Fibroblast of skin of right biceps (primary cell): ENCODE results near the gene GMCL1.
"Not testable (repeated sequence)": the region's sequence is repeated elsewhere in the genome, so short reads cannot be mapped to it uniquely, and the experiment has no call there.

ENCODE experiments used
- DNase-seq: peaks from one replicate; pipeline ENCODE4 v3.0.0-alpha.2; 2013

Gene GMCL1, protein sequence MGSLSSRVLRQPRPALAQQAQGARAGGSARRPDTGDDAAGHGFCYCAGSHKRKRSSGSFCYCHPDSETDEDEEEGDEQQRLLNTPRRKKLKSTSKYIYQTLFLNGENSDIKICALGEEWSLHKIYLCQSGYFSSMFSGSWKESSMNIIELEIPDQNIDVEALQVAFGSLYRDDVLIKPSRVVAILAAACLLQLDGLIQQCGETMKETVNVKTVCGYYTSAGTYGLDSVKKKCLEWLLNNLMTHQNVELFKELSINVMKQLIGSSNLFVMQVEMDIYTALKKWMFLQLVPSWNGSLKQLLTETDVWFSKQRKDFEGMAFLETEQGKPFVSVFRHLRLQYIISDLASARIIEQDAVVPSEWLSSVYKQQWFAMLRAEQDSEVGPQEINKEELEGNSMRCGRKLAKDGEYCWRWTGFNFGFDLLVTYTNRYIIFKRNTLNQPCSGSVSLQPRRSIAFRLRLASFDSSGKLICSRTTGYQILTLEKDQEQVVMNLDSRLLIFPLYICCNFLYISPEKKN

DNA sequence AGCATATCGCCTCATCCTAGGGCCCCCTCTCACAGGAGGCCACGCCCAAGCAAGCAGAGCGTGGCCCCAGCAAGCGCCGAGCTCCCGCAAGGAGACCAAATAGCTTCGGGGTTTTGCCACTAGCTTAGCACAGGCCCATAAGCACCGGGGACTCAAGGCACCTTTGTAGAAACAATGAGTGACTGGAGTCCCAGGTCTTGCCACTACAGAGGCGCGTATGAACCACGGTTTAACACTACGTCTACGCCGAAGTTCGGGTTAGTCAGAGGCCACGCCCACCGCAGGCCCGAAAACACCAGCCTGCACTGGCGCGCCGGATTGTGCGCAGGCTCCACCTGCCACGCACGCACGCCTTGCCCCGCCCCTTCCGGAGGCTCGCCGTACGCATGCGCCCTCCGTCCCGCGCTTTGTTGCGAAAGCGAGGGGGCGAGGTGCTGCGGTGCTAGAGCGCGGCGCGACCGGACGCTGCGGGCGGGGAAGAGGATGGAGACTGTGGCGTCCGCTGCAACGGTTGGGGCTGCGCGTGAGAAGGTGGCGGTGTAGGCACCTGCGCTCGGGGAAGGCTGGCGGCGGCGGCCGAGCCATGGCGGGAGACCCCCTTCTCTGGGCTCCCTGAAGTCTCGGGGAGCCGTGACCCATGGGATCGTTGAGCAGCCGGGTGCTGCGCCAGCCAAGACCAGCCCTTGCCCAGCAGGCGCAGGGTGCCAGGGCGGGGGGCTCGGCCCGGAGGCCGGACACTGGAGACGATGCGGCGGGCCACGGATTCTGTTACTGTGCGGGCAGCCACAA, at the start of gene GMCL1:
Gene GMCL1, plus strand, starts transcription at position 405 of the 789 bp plus-strand sequence. Its CDS starts 233 bp downstream, at position 638.
- DNase-seq = peak; percentile 96

DNA sequence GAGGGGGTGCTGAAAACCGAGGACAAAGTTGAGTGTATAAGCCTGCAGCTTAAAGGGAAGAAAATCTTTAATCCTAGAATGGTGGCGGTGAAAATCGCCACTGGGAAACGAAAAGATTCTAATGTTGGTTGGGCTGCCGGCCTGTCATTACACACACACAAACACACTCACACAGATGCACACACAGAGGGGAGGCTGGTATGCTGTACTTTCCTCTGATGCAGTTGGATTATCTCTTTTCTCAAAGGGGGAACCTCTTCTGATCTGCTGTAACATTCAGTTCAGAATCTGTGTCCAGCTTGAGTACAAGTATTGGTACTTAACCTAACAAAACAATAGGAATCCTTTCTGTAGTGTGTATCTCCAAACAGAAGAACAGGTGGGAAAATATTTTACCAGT, 48.5 kb upstream of the GMCL1 start:
- no peak for DNase-seq

GRCh38 chr2:69781321-69782248, 47.9 kb upstream of the GMCL1 start:
- no peak for DNase-seq

DNA sequence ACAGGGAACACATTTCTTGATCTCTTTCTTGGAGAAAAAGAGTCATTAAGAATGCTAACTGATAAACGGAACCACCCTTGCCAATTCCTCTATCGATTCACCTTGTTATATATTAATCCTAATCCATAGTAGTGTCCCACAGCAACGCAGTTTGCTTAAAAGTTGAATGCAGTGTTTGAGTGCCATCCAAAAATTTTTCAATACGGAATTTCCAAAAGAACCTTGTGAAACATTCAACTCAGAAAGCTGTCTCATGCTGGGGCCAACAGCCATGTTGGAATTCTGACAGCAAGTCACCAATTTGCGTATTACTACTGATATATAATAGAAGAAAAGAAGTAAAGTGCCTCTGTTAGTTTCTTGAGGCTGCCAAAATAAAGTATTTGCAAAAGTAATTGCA, 45.2 kb upstream of the GMCL1 start:
- no peak for DNase-seq

DNA sequence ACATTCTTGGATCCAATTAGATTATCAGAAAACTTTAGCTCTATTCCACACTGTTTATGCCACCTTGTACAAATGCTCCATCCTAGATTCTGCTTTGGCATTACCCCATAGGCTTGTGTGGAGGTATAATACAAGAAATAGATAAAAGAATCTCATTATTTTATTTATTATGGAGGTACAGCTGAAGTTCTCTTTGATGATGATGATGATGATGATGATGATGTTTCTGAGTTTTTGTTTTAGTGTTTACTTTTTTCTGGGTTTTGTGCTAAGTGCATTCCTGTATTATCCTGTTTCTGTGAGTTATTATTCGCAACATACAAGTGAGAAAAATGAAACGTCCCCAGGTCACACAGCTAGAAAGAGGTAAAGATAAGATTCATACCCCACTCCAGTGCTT, 44.1 kb upstream of the GMCL1 start:
- no peak for DNase-seq

GRCh38 chr2:69786052-69786560, 43.4 kb upstream of the GMCL1 start:
- no peak for DNase-seq

DNA sequence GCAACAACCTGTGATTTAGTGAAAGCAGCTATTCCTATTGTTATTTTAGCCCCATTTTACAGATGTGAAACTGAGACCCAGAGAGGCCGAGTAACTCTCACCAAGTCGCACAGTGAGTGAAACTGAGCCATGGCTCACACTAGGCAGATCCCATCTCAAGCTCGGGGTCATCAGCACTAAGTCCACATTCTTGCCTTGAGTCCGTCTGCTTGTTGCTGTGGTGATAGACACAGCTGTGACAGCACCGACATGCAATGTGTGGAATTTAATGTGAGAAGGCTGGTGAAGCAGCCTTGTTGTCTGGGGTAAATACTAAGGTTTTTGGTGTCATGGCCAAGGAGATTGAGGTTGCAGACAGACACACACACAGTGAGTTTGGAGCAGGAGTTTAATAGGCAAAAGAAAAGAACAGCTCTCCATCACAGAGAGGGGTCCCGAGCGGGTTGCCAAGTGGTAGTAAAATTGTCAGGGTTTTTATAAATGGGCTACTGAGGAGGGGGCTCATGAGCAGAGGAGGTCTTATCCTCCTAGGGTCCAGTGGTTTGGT, 40.2 kb upstream of the GMCL1 start:
- DNase-seq = peak; percentile 93

DNA sequence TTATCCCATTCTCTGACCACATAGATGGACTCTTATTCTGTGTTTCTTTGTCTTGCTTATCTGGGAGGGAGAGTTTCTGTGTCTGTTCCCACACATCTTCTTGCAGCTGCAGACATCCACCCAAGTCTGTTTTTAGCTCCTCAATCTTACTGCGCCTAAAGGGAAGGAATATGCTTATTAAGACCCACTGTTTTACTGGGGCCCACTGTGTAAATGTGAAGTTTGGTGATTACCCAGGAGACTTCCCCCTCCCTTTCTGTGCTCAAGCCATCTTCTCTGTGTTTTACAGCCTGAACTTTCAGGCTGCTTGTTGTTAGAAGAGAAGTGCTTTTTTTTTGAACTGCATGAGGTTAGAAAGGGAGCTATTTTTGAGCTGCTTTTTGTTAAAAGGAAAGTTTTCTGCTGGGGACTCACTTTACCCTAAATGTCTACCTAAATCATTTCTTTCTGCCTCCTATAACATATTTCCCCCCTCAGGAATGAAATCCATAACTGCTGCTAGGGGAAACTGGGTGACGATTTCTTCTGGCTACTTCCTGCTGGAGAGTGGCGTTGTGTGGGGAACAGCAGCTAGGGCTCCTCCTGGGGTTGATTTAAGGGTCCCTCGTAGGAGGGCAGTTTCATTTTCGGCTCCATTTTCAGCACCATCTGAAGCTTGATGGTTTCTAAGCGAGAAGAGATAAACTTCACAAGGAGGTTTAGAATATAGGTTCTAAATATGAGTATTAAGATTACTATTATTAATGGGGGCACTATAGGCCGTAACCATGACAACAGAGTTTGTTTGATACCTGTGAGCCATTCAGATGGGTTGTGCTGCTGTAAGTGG, 39.5 kb upstream of the GMCL1 start:
- DNase-seq = peak; percentile 30

GRCh38 chr2:69790601-69790959, 38.9 kb upstream of the GMCL1 start:
- DNase-seq = no peak

- DNase-seq = peak; percentile 59
These were observed 38.4 kb upstream of the GMCL1 start for GRCh38 chr2:69791045-69791444.

GRCh38 chr2:69796174-69796573, 33.3 kb upstream of the GMCL1 start:
- DNase-seq = no peak

DNA sequence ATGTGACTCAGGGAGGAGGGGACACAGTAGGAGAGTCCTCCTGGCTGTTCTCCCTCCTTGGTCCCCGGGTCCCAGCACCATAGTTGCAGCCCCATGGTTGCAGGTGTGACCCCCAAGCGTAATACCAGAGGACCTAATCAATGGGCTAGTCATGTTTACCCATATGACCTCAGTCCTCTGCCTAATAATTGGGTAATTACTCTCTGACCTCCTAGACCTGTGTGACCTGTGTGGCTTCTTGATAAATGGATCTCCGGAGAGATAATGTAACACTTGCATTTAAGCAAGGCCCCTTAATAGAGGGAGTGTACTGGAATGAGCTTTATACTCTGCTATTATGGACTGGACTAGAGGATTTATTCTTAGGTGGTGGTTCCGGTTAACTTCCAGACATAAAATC, 32.2 kb upstream of the GMCL1 start:
- DNase-seq = no peak

DNA sequence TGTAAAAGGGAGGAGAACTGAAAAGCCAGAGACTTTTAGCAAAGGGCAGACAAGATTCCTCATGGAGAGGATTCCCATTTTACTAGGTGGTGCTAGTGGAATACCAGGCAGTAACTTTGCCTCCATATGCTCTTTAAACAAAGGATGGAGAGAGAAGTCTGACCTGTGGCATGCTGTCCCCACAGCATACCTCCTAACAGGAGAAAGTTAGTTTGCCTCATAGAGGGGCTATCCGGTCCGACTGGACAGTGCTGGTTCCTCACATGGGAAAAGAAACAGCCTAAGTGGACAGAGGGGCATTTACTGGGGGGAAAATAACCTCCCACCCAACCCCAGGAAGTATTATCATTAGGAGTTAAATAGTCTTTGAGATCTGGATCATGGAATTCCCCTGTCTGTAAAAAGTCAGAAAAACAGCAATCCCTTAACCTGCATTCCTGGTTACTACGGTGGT, 31.6 kb upstream of the GMCL1 start:
- DNase-seq = no peak

DNA sequence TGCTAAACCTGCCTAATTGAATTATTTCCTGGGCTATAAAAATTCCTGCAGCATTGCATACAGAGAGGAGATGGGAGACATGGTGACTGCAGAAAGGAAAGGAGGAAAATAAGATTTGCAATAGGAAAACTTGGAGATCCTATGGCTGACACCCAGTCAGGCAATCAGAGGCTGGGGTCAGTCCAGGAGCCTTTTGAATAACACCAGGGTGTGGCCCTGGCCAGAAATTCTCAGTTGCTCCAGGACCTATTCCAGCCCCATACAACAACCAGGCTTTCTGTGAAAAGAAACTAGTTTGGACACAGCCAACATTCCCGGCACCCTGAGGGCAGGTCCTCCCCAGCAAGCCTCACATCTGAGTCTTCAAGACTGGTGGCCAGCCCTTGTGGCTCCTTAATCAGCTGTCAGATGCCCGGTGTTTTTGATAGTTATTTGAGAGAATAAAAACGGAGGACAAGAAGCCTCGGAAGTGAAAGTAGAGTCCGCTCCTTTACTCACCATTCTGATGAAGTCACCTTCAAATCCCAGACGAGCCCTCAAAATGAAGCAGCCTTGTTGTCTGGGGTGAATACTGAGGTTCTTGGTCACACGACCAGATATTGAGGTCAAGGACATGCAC, 31.1 kb upstream of the GMCL1 start:
- DNase-seq = peak; percentile 64

DNA sequence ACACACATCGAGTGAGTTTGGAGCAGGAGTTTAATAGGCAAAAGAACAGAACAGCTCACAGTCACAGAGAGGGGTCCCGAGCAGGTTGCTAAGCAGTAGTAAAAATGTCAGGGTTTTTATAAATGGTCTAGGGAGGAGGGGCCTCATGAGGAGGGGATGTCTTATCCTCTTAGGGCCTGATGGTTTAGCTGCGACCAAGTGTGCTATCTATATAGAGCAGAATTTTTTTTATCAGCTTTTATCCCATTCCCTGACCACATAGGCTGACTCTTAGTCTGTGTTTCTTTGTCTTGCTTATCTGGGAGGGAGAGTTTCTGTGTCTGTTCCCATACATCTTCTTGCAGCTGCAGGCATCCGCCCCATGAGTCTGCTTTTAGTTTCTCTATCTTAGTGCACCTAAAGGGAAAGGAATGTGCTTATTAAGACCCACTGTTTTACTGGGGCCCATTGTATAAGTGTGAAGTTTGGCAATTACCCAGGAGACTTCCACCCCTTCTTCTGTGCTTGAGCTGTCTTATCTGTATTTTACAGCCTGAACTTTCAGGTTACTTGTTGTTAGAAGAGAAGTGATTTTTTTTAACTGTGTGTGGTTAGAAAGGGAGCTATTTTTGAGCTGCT, 30.4 kb upstream of the GMCL1 start:
- DNase-seq = peak; percentile 72

DNA sequence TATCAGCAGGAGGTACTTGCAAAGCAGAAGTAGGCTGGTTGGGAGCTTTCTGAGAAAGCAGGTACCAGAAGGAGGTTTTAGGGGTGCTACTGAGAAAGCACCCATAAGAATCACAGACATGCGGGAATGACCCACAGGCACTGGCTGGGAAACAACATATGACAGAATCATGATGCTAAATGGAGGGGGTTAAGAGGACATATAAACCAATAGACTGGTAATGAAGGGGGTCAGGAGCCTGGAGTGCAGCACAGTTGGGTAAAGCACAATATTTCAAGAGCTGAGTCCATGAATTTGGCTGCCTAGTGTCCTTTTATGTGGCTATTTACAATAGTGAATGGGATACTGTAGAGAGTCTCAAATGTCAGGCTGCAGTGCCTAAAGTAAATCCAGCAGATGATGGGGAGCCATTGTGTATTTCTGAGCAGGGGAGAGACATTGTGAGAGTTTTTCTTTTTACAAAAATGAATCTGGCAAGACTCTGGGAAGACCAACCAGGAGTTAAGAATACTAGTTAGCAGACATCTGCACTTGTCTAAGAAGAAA, 27.6 kb upstream of the GMCL1 start:
- no peak for DNase-seq

DNA sequence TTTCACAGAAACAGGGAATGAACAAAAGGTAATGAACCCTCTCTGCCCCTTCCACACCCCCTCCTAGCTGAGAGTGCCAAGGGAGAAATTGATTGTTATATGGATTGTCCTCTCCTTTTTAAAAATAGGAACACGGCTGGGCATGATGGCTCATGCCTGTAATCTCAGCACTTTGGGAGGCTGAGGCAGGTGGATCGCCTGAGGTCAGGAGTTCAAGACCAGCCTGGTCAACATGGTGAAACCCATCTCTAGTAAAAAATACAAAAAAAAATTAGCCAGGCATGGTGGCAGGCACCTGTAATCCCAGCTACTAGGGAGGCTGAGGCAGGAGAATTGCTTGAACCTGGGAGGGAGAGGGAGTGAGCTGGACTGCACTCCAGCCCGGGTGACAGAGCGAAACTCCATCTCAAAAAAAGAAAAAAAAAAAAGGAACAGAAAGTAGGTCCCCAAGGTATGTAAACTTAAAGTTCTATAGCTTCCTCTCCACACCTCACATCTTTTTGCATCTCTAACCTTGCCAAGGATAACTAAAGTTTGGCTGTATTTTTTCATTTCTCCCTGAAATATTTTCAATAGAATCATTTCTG, 26.6 kb upstream of the GMCL1 start:
- DNase-seq = not testable (repeated sequence)

- DNase-seq = no peak
These were observed 25.0 kb upstream of the GMCL1 start for GRCh38 chr2:69804416-69804815.

DNA sequence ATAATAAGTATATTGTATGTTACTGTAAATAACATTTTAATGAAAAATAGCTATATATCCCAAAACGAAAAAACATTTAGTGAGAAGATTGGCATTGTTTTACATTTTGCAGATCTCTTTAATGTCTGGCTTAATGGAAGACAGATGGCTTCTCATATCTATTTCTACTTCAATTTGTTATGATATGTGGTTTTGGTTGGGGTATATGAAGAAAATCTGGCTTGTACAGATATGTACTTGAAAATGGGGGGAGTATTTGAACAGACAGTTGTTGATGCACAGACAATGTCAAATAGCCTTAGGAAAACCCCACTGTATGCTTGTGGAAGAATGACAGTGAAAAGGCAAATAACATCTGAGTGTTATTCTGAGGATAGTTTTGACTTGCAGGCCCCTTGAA, 23.6 kb upstream of the GMCL1 start:
- DNase-seq = no peak
